A549 treated with DMSO at 1 μM for 4 hours (cell line): ENCODE data around the gene CHST3. TPM values are rescaled to one million over a fixed set of nuclear protein-coding genes. Genes with fewer than 3 reads are reported as not detected.

ENCODE experiments used
- total RNA-seq: library from RNA; stranded (reverse); fragments of 200-300 nt; extraction: Qiagen RNA extraction; gene quantifications from 5 replicates; pipeline ENCODE4 v1.2.3, GENCODE V29; 2022; ENCODE audit warnings: low read depth

CHST3 gene
- total RNA-seq = 40.2 to 46.6 TPM (median 42.6 TPM) in 5 replicates

GRCh38 chr10:71964098-71964742 lies at the start of gene CHST3:
Gene CHST3 (plus strand): TSS chr10:71964395. CDS start chr10:72005843, 41,448 bp downstream.

Other genes with a start within 250 kb of the CHST3 start
- gene C10orf105, start 244.6 kb upstream of the CHST3 start, total RNA-seq = not detected in 5 replicates
- gene VSIR, start 190.9 kb upstream of the CHST3 start, total RNA-seq = 23.7 to 32.7 TPM (median 28.7 TPM) in 5 replicates
- gene PSAP, start 113.1 kb upstream of the CHST3 start, total RNA-seq = 870 to 978 TPM (median 891 TPM) in 5 replicates
- gene SPOCK2, start 124.2 kb downstream of the CHST3 start, total RNA-seq = 0.19 to 0.52 TPM (median 0.37 TPM) in 5 replicates